Sigmoid colon (tissue), 7 donors: Measurements from ENCODE around the gene DOCK1. TPM values are rescaled to one million over a fixed set of nuclear protein-coding genes. Genes with fewer than 3 reads are reported as not detected.

Experiments
- DNase-seq: peaks from one replicate; pipeline ENCODE4 v3.0.0-alpha.2; 2019
- H3K27ac ChIP-seq, 4 donors: fragments of 200-600 bp; sonication (generic); one replicate each; pipeline ENCODE4 v1.5.1; 2016 to 2019; ENCODE audit warnings: mild to moderate bottlenecking in 1 of 4
- H3K27me3 ChIP-seq, 3 donors: fragments of 200-600 bp; sonication (generic); one replicate each; pipeline ENCODE4 v1.5.1; 2019; ENCODE audit warnings: mild to moderate bottlenecking in 1 of 3
- H3K36me3 ChIP-seq, 4 donors: fragments of 200-600 bp; sonication (generic); one replicate each; pipeline ENCODE4 v1.5.1; 2016 to 2019
- H3K4me1 ChIP-seq, 4 donors: fragments of 200-600 bp; sonication (generic); one replicate each; pipeline ENCODE4 v1.5.1; 2017 to 2019
- H3K4me3 ChIP-seq, 4 donors: fragments of 200-600 bp; sonication (generic); one replicate each; pipeline ENCODE4 v1.5.1; 2017 to 2019; ENCODE audit warnings: mild to moderate bottlenecking in 2 of 4, moderate library complexity in 1 of 4
- H3K9me3 ChIP-seq, 4 donors: fragments of 200-600 bp in 3 of 4; sonication (generic) in 3 of 4; one replicate each; pipeline versions ENCODE4 v1.5.1 to v1.6.1; 2013 to 2019
- CTCF ChIP-seq, 4 experiments: fragments of 450-650 bp in 3 of 4; fragments of 200-600 bp in 1 of 4; IDR thresholded peaks; one replicate each; pipeline ENCODE4 v1.5.1; 2016 to 2019; ENCODE audit warnings: antibody characterized with exemption in 4 of 4, mild to moderate bottlenecking in 3 of 4, moderate library complexity in 2 of 4
- EP300 ChIP-seq, 4 donors: sonication (generic); formaldehyde crosslinking; IDR thresholded peaks; one replicate each; pipeline ENCODE4 v1.6.1; 2017; ENCODE audit warnings: antibody characterized with exemption in 4 of 4
- POLR2A ChIP-seq, 2 donors: fragments of 450-650 bp; IDR thresholded peaks; one replicate each; pipeline ENCODE4 v1.6.1; 2016; ENCODE audit warnings: antibody characterized with exemption in 2 of 2, mild to moderate bottlenecking in 2 of 2, moderate library complexity in 2 of 2
- POLR2AphosphoS5 ChIP-seq, 4 donors: sonication (generic); formaldehyde crosslinking; IDR thresholded peaks; one replicate each; pipeline ENCODE4 v1.6.1; 2017; ENCODE audit warnings: antibody characterized with exemption in 4 of 4
- WGBS, 2 donors: extraction: QIAGEN DNeasy Blood & Tissue Kit; methylation state at CpG; one replicate each; pipeline ENCODE4 v1.1.7; 2013; 5-methylcytosine and 5-hydroxymethylcytosine counted together
- intact Hi-C: fragments of 100-400 bp; cut with DNase I; formaldehyde crosslinking; loops from one replicate; pipeline ENCODE4 v1.15.1; 2023
- polyA plus RNA-seq, 3 donors: library from polyadenylated mRNA; stranded (reverse); fragments of 200-250 nt; gene quantifications; one replicate each; pipeline ENCODE4 v1.2.3, GENCODE V29; 2013
- total RNA-seq, 4 donors: library from RNA; depleted of rRNA; stranded (reverse); fragments of >200 nt; gene quantifications; one replicate each; pipeline ENCODE4 v1.1.0, GENCODE V29; 2016
- donor health status: healthy with polysubstance abuse.
- donor health status: Bipolar disorder and iron deficiency.
- donor health status: healthy.

The DOCK1 gene
- total and polyA plus RNA-seq, 7 donors: 15.0 to 53.7 (median 40.2) TPM

- Histone ChIP-seq H3K9me3 (no peaks in the 10 kb centered on the region), H3K27me3 (no peaks in the 10 kb centered on the region), H3K36me3 (no peaks in the 10 kb centered on the region), H3K4me1 (no peaks in the 10 kb centered on the region), H3K4me3 (no peak overlapping the region), H3K27ac (no peak overlapping the region)
- 81 to 86% methylated on average over 7 of the region's 7 CpGs for WGBS, 2 donors
- no peak for DNase-seq
- intact Hi-C loops: no loop called here
- TF ChIP-seq CTCF (IDR thresholded peaks at IDR 0.05) (no peak), POLR2AphosphoS5 (IDR thresholded peaks at IDR 0.05) (no peak), EP300 (IDR thresholded peaks at IDR 0.05) (no peak), POLR2A (IDR thresholded peaks at IDR 0.05) (no peak)
These were observed 33.1 kb upstream of the DOCK1 start for GRCh38 chr10:126872135-126872534.

- H3K36me3 ChIP-seq: no peaks in the 10 kb centered on the region
- DNase-seq: no peak
- no peaks in the 10 kb centered on the region for H3K9me3 ChIP-seq
- intact Hi-C loops: no loop called here
- WGBS, 2 donors: 68 to 85% methylated on average over 3 of the region's 3 CpGs
- no peak overlapping the region for H3K27ac ChIP-seq
- H3K4me3 ChIP-seq: no peak overlapping the region
- no peaks in the 10 kb centered on the region for H3K4me1 ChIP-seq
- H3K27me3 ChIP-seq: no peaks in the 10 kb centered on the region
- TF ChIP-seq POLR2A (IDR thresholded peaks at IDR 0.05) (no peak), EP300 (IDR thresholded peaks at IDR 0.05) (no peak), POLR2AphosphoS5 (IDR thresholded peaks at IDR 0.05) (no peak), CTCF (IDR thresholded peaks at IDR 0.05) (no peak)
These were observed 32.5 kb upstream of the DOCK1 start for GRCh38 chr10:126872768-126873167.

- intact Hi-C loops: no loop called here
- no peaks in the 10 kb centered on the region for H3K9me3 ChIP-seq
- DNase-seq: no peak
- H3K4me3 ChIP-seq: no peak overlapping the region
- no peaks in the 10 kb centered on the region for H3K4me1 ChIP-seq
- peaks cover 0 to 11% (median 0%) of the 10 kb centered on the region in 3 donors for H3K27me3 ChIP-seq
- 81 to 84% methylated on average over 3 of the region's 3 CpGs for WGBS, 2 donors
- H3K27ac ChIP-seq: no peak overlapping the region
- H3K36me3 ChIP-seq: no peaks in the 10 kb centered on the region
- no peak for TF ChIP-seq CTCF (IDR thresholded peaks at IDR 0.05)
- no peak for TF ChIP-seq EP300 (IDR thresholded peaks at IDR 0.05)
- TF ChIP-seq POLR2AphosphoS5 (IDR thresholded peaks at IDR 0.05): no peak
- TF ChIP-seq POLR2A (IDR thresholded peaks at IDR 0.05): no peak
These were observed 28.8 kb upstream of the DOCK1 start for GRCh38 chr10:126876456-126876855.

GRCh38 chr10:126877390-126877789 lies 27.8 kb upstream of the DOCK1 start:
- DNase-seq: no peak
- TF ChIP-seq POLR2A (IDR thresholded peaks at IDR 0.05) (no peak), EP300 (IDR thresholded peaks at IDR 0.05) (no peak), CTCF (IDR thresholded peaks at IDR 0.05) (no peak), POLR2AphosphoS5 (IDR thresholded peaks at IDR 0.05) (no peak)
- WGBS, 2 donors: 67 to 69% methylated on average over 2 of the region's 2 CpGs
- no peak overlapping the region for H3K4me3 ChIP-seq
- H3K9me3 ChIP-seq: no peaks in the 10 kb centered on the region
- intact Hi-C loops: no loop called here
- H3K4me1 ChIP-seq: no peaks in the 10 kb centered on the region
- no peaks in the 10 kb centered on the region for H3K36me3 ChIP-seq
- peaks cover 0 to 16% (median 0%) of the 10 kb centered on the region in 3 donors for H3K27me3 ChIP-seq
- no peak overlapping the region for H3K27ac ChIP-seq

GRCh38 chr10:126878594-126878993 lies 26.6 kb upstream of the DOCK1 start:
- no peaks in the 10 kb centered on the region for H3K4me1 ChIP-seq
- H3K4me3 ChIP-seq: no peak overlapping the region
- no peaks in the 10 kb centered on the region for H3K36me3 ChIP-seq
- H3K9me3 ChIP-seq: no peaks in the 10 kb centered on the region
- no peak overlapping the region for H3K27ac ChIP-seq
- H3K27me3 ChIP-seq: peaks cover 0 to 16% (median 0%) of the 10 kb centered on the region in 3 donors
- intact Hi-C loops: no loop called here
- WGBS, 2 donors: 93% methylated on average over 10 of the region's 10 CpGs
- TF ChIP-seq POLR2A (IDR thresholded peaks at IDR 0.05) (no peak), POLR2AphosphoS5 (IDR thresholded peaks at IDR 0.05) (no peak), EP300 (IDR thresholded peaks at IDR 0.05) (no peak), CTCF (IDR thresholded peaks at IDR 0.05) (no peak)
- DNase-seq: no peak
